Mesenchymal stem cell (in vitro differentiated cells and primary cell): ENCODE data around the gene HHLA2.
A peak's percentile ranks its signal among the peaks of the same experiment; 100 is the strongest.
"Not testable (repeated sequence)": the region's sequence is repeated elsewhere in the genome, so short reads cannot be mapped to it uniquely, and the experiment has no call there.

ENCODE experiments used
- DNase-seq: peaks from one replicate; pipeline ENCODE4 v3.0.0-alpha.2; 2013
- H2AFZ ChIP-seq: one replicate; pipeline ENCODE4 v1.6.1; 2013; ENCODE audit warnings: low read depth, mild to moderate bottlenecking, control low read depth, inconsistent platforms, low read length, moderate library complexity
- H2AK5ac ChIP-seq: 2 replicates; pipeline ENCODE4 v1.6.1; 2013; ENCODE audit warnings: low read length, moderate library complexity, mild to moderate bottlenecking, inconsistent platforms; ENCODE audit not compliant: severe bottlenecking
- H2BK120ac ChIP-seq: one replicate; pipeline ENCODE4 v1.6.1; 2013; ENCODE audit warnings: low read depth, mild to moderate bottlenecking, inconsistent platforms, low read length, moderate library complexity
- H2BK12ac ChIP-seq, 2 experiments: one replicate each; pipeline ENCODE4 v1.6.1; 2013; ENCODE audit warnings: inconsistent platforms in 2 of 2, low read length in 2 of 2, mild to moderate bottlenecking in 2 of 2, moderate library complexity in 2 of 2, control low read depth in 1 of 2
- H2BK15ac ChIP-seq: one replicate; pipeline ENCODE4 v1.6.1; 2013; ENCODE audit warnings: mild to moderate bottlenecking, low read depth, inconsistent platforms; ENCODE audit not compliant: poor library complexity, severe bottlenecking
- H2BK5ac ChIP-seq: 2 replicates; pipeline ENCODE4 v1.6.1; 2013; ENCODE audit warnings: low read depth, mild to moderate bottlenecking, low read length, control low read depth, inconsistent platforms; ENCODE audit not compliant: poor library complexity, severe bottlenecking
- H3K14ac ChIP-seq, 2 experiments: one replicate each; pipeline ENCODE4 v1.6.1; 2013; ENCODE audit warnings: inconsistent platforms in 2 of 2, low read length in 2 of 2, control low read depth in 1 of 2, mild to moderate bottlenecking in 1 of 2, moderate library complexity in 1 of 2
- H3K18ac ChIP-seq, 2 experiments: one replicate each; pipeline ENCODE4 v1.6.1; 2013; ENCODE audit warnings: inconsistent platforms in 2 of 2, low read length in 2 of 2, control low read depth in 1 of 2, low read depth in 1 of 2, mild to moderate bottlenecking in 1 of 2
- H3K23ac ChIP-seq, 2 experiments: one replicate each; pipeline ENCODE4 v1.6.1; 2013; ENCODE audit warnings: inconsistent platforms in 2 of 2, low read length in 2 of 2, mild to moderate bottlenecking in 2 of 2, moderate library complexity in 2 of 2, control low read depth in 1 of 2
- H3K27ac ChIP-seq: 2 replicates; pipeline ENCODE4 v1.5.1; 2013; ENCODE audit warnings: mild to moderate bottlenecking, moderate library complexity, low read length, control low read depth, inconsistent platforms; ENCODE audit not compliant: poor library complexity, severe bottlenecking
- H3K27me3 ChIP-seq, 2 experiments: 2 replicates each; pipeline versions ENCODE4 v1.6.1 to v1.7.0; 2013; ENCODE audit warnings: low read length in 2 of 2, mild to moderate bottlenecking in 2 of 2, moderate library complexity in 2 of 2, control low read depth in 1 of 2, inconsistent platforms in 1 of 2; ENCODE audit not compliant: control insufficient read depth in 1 of 2, insufficient read depth in 1 of 2
- H3K36me3 ChIP-seq, 2 experiments: 2 replicates each; pipeline versions ENCODE4 v1.6.1 to v1.7.0; 2013; ENCODE audit warnings: low read length in 2 of 2, control low read depth in 1 of 2, inconsistent platforms in 1 of 2, low read depth in 1 of 2, mild to moderate bottlenecking in 1 of 2; ENCODE audit not compliant: insufficient read depth in 2 of 2, control insufficient read depth in 1 of 2
- H3K4ac ChIP-seq, 2 experiments: one replicate each; pipeline ENCODE4 v1.6.1; 2013; ENCODE audit warnings: inconsistent platforms in 2 of 2, low read length in 2 of 2, mild to moderate bottlenecking in 2 of 2, moderate library complexity in 2 of 2, control low read depth in 1 of 2, low read depth in 1 of 2
- H3K4me1 ChIP-seq: 2 replicates; pipeline ENCODE4 v1.6.1; 2013; ENCODE audit warnings: low read depth, low read length, control low read depth; ENCODE audit not compliant: control insufficient read depth, insufficient read depth
- H3K4me2 ChIP-seq: 2 replicates; pipeline ENCODE4 v1.6.1; 2013; ENCODE audit warnings: low read length, mild to moderate bottlenecking, inconsistent platforms; ENCODE audit not compliant: poor library complexity, severe bottlenecking
- H3K4me3 ChIP-seq, 2 experiments: 2 replicates each; pipeline versions ENCODE4 v1.5.1 to v1.7.0; 2013; ENCODE audit warnings: low read length in 2 of 2, mild to moderate bottlenecking in 2 of 2, control low read depth in 1 of 2, low read depth in 1 of 2; ENCODE audit not compliant: insufficient read depth in 1 of 2
- H3K79me1 ChIP-seq: replicated peaks from 2 replicates; pipeline ENCODE4 v1.6.1; 2013; ENCODE audit warnings: mild to moderate bottlenecking, control low read depth, low read length, inconsistent platforms; ENCODE audit not compliant: poor library complexity, severe bottlenecking
- H3K9ac ChIP-seq: 2 replicates; pipeline ENCODE4 v1.7.0; 2013; ENCODE audit warnings: mild to moderate bottlenecking, low read length, moderate library complexity
- H3K9me3 ChIP-seq: 2 replicates; pipeline ENCODE4 v1.7.0; 2013; ENCODE audit warnings: mild to moderate bottlenecking, low read length; ENCODE audit not compliant: control insufficient read depth
- H4K8ac ChIP-seq: one replicate; pipeline ENCODE4 v1.6.1; 2013; ENCODE audit warnings: inconsistent platforms, mild to moderate bottlenecking, low read length, moderate library complexity
- H4K91ac ChIP-seq: one replicate; pipeline ENCODE4 v1.6.1; 2013; ENCODE audit warnings: mild to moderate bottlenecking, low read length, inconsistent platforms
- WGBS: methylation state at CpG from one replicate; pipeline ENCODE4 v1.1.7; 2013; ENCODE audit warnings: mixed read lengths; 5-methylcytosine and 5-hydroxymethylcytosine counted together

The HHLA2 gene

DNA sequence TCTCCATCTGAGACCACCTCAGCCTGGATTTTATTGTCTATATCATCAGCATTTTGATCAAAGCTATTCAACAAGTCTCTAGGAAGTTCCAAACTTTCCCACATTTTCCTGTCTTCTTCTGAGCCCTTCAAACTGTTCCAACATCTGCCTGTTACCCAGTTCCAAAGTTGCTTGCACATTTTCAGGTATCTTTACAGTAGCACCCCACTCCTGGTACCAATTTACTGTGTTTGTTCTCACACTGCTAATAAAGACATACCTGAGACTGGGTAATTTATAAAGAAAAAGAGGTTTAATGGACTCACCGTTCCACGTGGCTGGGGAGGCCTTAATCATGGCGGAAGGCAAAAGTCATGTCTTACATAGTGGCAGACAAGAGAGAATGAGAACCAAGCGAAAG lies 17.3 kb upstream of the HHLA2 start:
- not testable (repeated sequence) for H3K27ac ChIP-seq, H3K4me1 ChIP-seq, H2BK15ac ChIP-seq, H3K18ac ChIP-seq, H4K91ac ChIP-seq, H4K8ac ChIP-seq, H2AK5ac ChIP-seq, H3K4me3 ChIP-seq, H3K14ac ChIP-seq, H3K27me3 ChIP-seq, H3K36me3 ChIP-seq, H3K23ac ChIP-seq, H2BK12ac ChIP-seq, H3K4me2 ChIP-seq, H2BK5ac ChIP-seq, H3K79me1 ChIP-seq, H2AFZ ChIP-seq, DNase-seq, H3K9ac ChIP-seq, H3K4ac ChIP-seq, H2BK120ac ChIP-seq
- WGBS: 100% methylated on average over 3 of the region's 4 CpGs
- peaks cover 39% of the 10 kb centered on the region for H3K9me3 ChIP-seq

- H4K91ac ChIP-seq: no peak overlapping the region
- no peaks in the 10 kb centered on the region for H3K79me1 ChIP-seq
Measured at GRCh38 chr3:108280476-108280875, 15.9 kb upstream of the HHLA2 start.

DNA sequence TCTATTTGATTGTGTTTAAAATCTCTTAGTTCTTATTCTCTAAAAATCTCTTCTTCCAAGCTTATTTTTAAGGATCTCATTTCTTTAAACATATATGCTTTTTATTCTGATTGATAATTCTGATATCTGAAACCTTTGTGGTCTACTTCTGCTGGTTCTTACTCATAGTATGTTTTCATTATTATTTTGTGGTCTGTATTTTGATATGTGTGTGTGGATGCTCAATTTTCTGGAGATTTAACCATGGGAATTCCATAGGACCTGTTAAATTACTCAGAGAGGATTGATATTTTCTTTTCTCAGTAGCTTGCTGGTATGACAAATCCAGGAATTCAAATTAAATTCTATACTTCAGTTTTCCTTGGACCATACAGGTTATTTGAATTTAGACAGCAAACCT lies 14.7 kb upstream of the HHLA2 start:
- H3K9me3 ChIP-seq: peaks cover 37% of the 10 kb centered on the region
- H3K4me2 ChIP-seq: no peak overlapping the region
- H2BK15ac ChIP-seq: no peak overlapping the region
- no peak overlapping the region for H2BK12ac ChIP-seq
- no peak overlapping the region for H2AFZ ChIP-seq
- no peaks in the 10 kb centered on the region for H3K79me1 ChIP-seq
- H3K18ac ChIP-seq: no peak overlapping the region
- no peak overlapping the region for H3K23ac ChIP-seq
- H3K27ac ChIP-seq: no peak overlapping the region
- H4K91ac ChIP-seq: no peak overlapping the region
- no peaks in the 10 kb centered on the region for H3K36me3 ChIP-seq
- no peaks in the 10 kb centered on the region for H3K27me3 ChIP-seq
- H2AK5ac ChIP-seq: no peak overlapping the region
- H3K9ac ChIP-seq: no peak overlapping the region
- no peak overlapping the region for H2BK5ac ChIP-seq
- DNase-seq: no peak
- no peak overlapping the region for H3K4me3 ChIP-seq
- no peak overlapping the region for H2BK120ac ChIP-seq
- H3K4ac ChIP-seq: no peak overlapping the region
- H3K14ac ChIP-seq: no peak overlapping the region
- no peaks in the 10 kb centered on the region for H3K4me1 ChIP-seq
- no peak overlapping the region for H4K8ac ChIP-seq

More at GRCh38 chr3:108280476-108280875, 15.9 kb upstream of the HHLA2 start:
- no peak overlapping the region for H2BK12ac ChIP-seq
- no peaks in the 10 kb centered on the region for H3K27me3 ChIP-seq
- no peak overlapping the region for H2BK120ac ChIP-seq
- no peak for DNase-seq
- H3K9ac ChIP-seq: no peak overlapping the region
- H3K18ac ChIP-seq: no peak overlapping the region
- H3K36me3 ChIP-seq: no peaks in the 10 kb centered on the region
- H3K27ac ChIP-seq: no peak overlapping the region
- no peak overlapping the region for H3K4ac ChIP-seq
- peaks cover 39% of the 10 kb centered on the region for H3K9me3 ChIP-seq
- no peak overlapping the region for H2BK15ac ChIP-seq
- no peak overlapping the region for H3K14ac ChIP-seq
- H2BK5ac ChIP-seq: no peak overlapping the region
- no peak overlapping the region for H2AK5ac ChIP-seq
- H3K4me3 ChIP-seq: no peak overlapping the region
- no peak overlapping the region for H3K4me2 ChIP-seq
- no peaks in the 10 kb centered on the region for H3K4me1 ChIP-seq
- no peak overlapping the region for H3K23ac ChIP-seq
- H4K8ac ChIP-seq: no peak overlapping the region
- no peak overlapping the region for H2AFZ ChIP-seq

- no peak overlapping the region for H3K18ac ChIP-seq
- H3K4me1 ChIP-seq: no peaks in the 10 kb centered on the region
- no peak overlapping the region for H2BK12ac ChIP-seq
- H3K4ac ChIP-seq: no peak overlapping the region
- no peak overlapping the region for H4K91ac ChIP-seq
- no peak overlapping the region for H2BK120ac ChIP-seq
- H3K9me3 ChIP-seq: peaks cover 27% of the 10 kb centered on the region
- H3K23ac ChIP-seq: no peak overlapping the region
- peak overlapping the region; percentile 6 for H3K27ac ChIP-seq
- H3K79me1 ChIP-seq: no peaks in the 10 kb centered on the region
- no peaks in the 10 kb centered on the region for H3K36me3 ChIP-seq
- DNase-seq: peak; percentile 7
- no peak overlapping the region for H2AK5ac ChIP-seq
- no peak overlapping the region for H4K8ac ChIP-seq
- H3K4me3 ChIP-seq: no peak overlapping the region
- 61% methylated on average over 1 of the region's 1 CpG for WGBS
- no peak overlapping the region for H3K4me2 ChIP-seq
- no peak overlapping the region for H3K9ac ChIP-seq
- no peaks in the 10 kb centered on the region for H3K27me3 ChIP-seq
- no peak overlapping the region for H3K14ac ChIP-seq
- no peak overlapping the region for H2BK15ac ChIP-seq
- H2AFZ ChIP-seq: no peak overlapping the region
- no peak overlapping the region for H2BK5ac ChIP-seq
Measured at GRCh38 chr3:108283006-108283405, 13.3 kb upstream of the HHLA2 start.
